Stimulated activated CD4-positive, alpha-beta T cell treated with anti-CD3 and anti-CD28 coated beads, Interleukin-2, amount 100 ng/mL, for 48 hours (primary cell): ENCODE measurements around the gene WNT3A.

ENCODE experiments used
- DNase-seq, 2 donors: peaks; one replicate each; pipeline ENCODE4 v3.0.0-alpha.2; 2020

Gene WNT3A

GRCh38 chr1:227999056-227999930 is 7.5 kb upstream of the WNT3A start:
- DNase-seq, result peak; percentile 55 to 60

- DNase-seq, result no peak
These were observed 6.4 kb upstream of the WNT3A start for GRCh38 chr1:228000416-228000815.

- no peak for DNase-seq
These were observed 5.8 kb upstream of the WNT3A start for GRCh38 chr1:228000836-228001563.

GRCh38 chr1:228001738-228002535 is 4.9 kb upstream of the WNT3A start:
- DNase-seq, result no peak

GRCh38 chr1:228002792-228003191 is 4.0 kb upstream of the WNT3A start:
- DNase-seq, result no peak

GRCh38 chr1:228003461-228004330 is 3.1 kb upstream of the WNT3A start:
- DNase-seq, result no peak

- DNase-seq, result no peak
These were observed 2.4 kb upstream of the WNT3A start for GRCh38 chr1:228004331-228004855.

- DNase-seq, result no peak
These were observed 1.8 kb upstream of the WNT3A start for GRCh38 chr1:228004856-228005462.

- DNase-seq, result no peak
These were observed 1.2 kb upstream of the WNT3A start for GRCh38 chr1:228005511-228006033.

GRCh38 chr1:228006034-228006785 is 588 bp upstream of the WNT3A start:
- DNase-seq, result no peak

GRCh38 chr1:228007049-228007800 is 427 bp downstream of the WNT3A start:
- DNase-seq, result no peak

- DNase-seq, result no peak
These were observed 1.1 kb downstream of the WNT3A start for GRCh38 chr1:228007801-228008341.

- no peak for DNase-seq
These were observed 1.8 kb downstream of the WNT3A start for GRCh38 chr1:228008391-228009115.

GRCh38 chr1:228009116-228009827 is 2.5 kb downstream of the WNT3A start:
- DNase-seq, result no peak

GRCh38 chr1:228009828-228010775 is 3.3 kb downstream of the WNT3A start:
- no peak for DNase-seq

- no peak for DNase-seq
These were observed 4.1 kb downstream of the WNT3A start for GRCh38 chr1:228010921-228011320.
